GM15510 (cell line): ENCODE data around the gene CNTN1.

Experiments used
- POLR2A ChIP-seq: IDR thresholded peaks from 3 replicates; pipeline ENCODE4 v1.6.1; 2011; ENCODE audit warnings: borderline replicate concordance; ENCODE audit not compliant: insufficient read length; ENCODE audit errors: extremely low read depth

CNTN1 gene

DNA sequence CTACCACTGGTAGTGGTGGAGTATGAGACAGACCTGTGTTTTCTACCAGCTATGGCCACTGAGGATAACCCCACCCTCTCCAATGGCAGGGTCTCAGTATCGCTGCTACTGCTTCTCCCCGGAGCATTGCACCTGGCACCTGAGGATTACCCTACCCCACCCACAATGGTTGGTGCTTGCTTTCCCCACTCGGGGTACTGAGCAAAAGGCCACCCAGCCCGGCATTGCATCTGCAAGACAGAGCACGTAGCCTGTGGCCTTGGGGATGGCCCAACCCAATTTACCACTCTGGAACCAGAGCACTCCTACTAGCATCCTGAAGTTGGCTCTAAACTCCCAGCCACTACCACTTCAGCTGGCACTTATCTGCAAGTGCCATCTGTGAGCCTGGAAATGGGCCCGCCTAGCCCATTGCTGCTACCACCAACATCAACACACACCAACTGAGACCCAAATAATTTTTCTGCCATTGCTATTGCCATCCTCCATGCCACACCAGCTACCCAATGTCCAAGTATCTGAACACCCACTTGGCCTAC is 145.7 kb downstream of the CNTN1 start:
- no peak for TF ChIP-seq POLR2A

DNA sequence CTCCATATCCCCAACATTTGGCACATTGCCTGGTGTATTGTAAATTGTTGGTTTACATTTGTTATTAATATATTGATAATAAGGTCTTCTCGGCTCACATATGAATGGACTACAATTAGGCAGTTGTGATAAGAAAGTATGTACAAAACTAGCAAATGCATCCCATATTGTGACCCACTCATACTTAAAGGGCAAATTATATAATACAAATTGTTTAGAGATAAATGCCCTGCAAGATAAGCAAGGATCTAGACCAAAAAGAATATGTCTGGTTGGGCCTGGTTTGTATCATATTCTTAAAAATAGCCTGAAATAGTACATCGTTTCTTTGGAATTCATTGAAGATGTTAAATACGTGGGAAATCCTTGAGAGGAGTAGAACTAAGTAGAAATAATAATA is 151.3 kb downstream of the CNTN1 start:
- no peak for TF ChIP-seq POLR2A

DNA sequence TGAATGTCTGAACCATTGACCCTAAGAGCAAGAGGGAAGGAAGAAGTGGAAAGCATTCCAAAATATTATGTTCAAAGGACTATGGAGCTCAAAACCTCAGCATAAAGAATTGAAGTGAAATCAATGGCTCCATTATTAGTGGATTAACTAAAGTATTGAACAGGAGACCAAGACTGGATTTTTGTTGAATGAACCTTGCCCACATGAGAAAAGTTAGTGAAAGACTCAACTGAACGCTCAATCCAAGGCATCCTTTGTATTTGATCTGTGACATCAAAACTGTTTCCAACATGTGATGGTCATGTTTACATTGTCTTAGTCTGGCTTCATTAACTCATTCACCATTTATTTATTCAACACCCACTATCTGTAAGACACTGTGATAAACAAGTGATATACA is 161.0 kb downstream of the CNTN1 start:
- TF ChIP-seq POLR2A: no peak

DNA sequence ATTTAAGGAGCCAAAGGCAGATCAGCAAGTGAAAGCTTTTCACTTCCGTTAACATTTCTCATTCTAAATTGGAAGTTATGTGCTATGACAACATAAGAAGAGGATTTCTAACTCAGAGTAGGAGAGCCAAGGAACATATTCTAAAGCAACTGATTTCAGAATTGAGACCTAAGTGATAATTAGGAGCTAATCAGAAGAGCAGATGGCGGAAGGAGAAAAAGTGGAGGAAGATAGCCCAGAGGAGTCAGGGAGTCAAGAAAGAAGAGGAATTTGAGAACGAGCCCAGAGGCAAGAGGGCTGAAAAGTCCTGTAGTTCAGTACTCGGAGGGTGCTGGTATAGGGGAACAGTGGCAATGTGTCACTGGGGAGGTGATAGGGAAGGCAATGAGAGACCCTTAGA is 162.4 kb downstream of the CNTN1 start:
- TF ChIP-seq POLR2A: no peak

DNA sequence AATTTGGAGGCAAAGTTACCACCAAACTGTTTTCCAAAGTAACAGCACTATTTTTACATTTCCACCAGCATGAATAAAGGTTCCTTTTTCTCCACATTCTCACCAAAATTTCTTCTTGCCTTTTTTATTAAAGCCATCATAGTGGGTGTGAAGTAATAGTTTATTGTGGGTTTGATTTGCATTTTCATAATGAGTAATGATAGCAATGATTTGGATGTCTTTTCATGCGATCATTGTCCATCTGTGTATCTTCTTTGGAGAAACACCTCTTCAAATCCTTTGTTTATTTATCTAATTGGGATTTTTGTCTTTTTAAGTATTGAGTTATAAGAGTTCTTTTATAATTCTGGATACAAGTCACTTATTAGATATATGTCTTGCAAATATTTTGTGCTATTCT is 172.7 kb downstream of the CNTN1 start:
- no peak for TF ChIP-seq POLR2A

DNA sequence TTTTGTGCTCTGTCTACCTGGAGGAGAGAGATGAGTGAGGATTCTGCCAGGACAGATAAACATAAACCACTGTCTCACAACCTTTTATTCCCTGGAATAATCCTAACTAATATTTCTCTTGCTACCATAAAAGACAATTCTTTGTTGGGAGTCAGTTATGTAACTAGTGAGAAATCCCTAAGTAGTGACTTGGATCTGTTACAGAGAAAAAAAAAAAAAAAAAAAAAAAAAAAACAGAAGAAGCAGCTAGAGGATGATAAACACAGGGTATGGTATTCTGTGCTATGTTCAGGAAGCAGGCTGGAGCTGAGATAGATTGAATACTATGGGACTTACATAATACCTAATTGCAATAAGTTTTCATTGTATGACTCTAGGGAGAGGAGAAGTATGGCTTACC is 178.7 kb downstream of the CNTN1 start:
- no peak for TF ChIP-seq POLR2A

DNA sequence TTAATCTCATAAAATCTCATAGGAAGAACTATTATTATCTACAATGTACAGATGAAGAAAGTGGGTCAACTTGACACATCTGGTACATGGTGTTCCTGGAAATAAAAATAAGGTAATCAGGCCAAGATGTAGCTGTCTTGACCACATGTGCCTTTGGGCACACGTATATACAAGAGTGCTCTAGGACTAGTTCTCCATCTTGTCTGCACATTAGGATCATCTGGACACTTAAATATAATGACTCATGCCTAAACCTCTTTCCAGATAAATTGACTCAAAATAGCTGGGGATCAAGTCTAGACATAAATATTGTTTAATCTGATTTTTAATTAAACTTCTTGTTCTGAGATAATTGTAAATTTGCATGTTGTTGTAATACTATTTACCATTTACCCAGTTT is 182.6 kb downstream of the CNTN1 start:
- no peak for TF ChIP-seq POLR2A

DNA sequence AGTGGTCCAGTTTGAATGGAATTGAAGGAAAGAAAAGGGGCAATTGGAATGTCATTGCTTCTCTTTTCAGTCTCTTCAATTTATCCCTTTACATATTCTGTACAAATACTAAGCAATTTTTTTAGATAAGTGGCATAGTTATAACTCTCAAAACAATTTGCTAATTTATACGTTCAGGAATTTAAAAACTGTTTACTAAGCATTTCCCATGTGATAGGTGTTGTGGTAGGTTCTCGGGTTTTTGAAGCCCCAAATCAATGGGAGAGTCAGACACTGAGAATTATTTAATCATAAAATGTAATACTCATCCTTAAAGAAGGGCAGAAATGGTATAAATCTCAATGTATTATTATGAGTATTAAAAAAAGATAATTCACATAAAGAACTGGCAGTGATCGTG is 197.1 kb downstream of the CNTN1 start:
- TF ChIP-seq POLR2A: no peak

DNA sequence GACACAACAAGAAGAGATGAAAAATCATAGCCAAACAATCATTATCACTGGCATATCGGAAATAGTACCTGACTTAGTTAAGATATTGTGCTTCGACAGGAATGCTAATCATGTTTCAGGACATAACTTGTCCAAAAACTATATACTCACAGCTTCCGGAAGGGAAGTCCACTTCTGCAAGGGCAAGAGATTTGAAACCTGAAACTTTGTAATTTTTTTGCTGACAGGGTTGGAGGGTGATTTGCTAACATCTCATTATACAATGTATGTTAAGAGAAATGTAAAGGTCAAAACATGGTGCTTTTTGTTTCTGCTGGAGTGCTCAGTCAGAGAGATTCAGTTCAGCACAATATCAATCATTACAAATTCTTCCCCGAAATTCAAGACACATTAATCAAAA is 200.3 kb downstream of the CNTN1 start:
- no peak for TF ChIP-seq POLR2A

DNA sequence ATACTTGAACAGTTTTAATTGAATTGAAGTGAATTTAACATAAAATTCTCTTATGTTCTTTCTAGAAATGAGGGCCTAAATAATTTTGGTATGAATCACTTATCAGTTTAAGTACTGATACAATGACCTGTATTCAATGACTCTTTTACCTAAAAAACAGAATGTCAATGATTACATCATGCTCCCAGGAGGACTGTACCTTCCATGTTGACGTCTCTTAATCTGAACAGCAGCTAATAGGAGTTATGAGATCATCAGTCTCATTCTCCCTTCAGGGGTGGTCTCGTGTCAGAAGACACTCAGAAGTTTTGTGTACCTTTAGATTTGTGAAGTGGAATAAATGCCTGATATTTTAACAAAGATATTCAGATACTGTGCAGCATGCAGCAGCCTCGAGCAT is 206.3 kb downstream of the CNTN1 start:
- TF ChIP-seq POLR2A: no peak

DNA sequence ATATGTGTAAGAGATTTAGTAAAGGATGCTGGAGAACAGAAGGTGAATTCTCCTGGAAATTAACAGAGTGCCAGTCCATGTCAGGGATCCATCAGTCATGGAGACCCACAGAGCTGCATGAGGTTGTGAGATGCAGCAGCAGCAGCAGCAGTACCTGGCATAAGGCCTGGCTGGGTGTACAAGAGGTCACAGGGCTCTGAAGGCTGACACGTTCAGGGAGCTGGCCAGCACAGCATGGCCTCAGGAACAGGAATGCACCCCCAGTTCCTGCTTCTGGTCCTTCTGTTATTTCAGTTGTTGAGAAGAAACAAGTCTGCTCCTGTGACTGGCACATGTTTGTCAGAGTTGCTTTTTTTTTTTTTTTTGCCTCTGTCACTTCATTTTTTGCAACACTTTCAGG is 210.8 kb downstream of the CNTN1 start:
- TF ChIP-seq POLR2A: no peak

DNA sequence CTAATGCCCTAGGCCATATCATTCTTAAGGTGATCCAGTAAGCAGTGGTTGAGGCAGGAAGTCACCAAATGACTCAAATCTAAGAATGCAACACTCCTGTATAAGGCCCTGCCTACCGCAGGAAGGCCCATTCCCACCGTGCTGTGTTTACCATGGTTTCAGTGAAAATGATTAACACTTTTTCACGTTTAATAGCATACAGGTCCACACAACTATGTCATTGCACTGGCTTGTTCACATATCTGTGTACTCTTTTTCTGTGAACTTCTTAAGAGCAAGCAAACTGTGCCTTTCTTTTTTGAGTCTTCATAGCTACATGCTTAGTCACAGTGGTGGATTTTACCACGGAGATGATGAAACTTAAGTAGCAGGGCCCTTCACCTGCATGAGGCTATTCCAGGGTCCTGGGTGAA is 214.9 kb downstream of the CNTN1 start:
- no peak for TF ChIP-seq POLR2A

DNA sequence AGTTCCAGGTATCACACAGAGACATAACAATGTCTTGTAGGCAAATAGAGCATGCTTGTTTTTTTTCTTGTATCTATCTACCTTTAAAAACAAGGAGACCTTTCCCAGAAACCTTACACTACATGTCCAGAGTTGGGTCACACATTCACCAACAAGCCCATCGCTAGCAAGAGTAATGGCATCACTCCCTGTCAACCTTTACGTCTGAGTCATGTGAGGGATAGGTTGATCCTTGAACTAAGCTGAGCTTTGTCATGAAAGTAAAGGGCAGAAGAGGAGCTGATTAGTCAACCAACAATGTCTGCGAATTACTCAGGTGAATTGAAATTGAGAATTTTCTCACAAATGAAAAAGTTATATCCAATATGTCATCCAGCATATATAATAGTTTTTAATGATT is 219.4 kb downstream of the CNTN1 start:
- no peak for TF ChIP-seq POLR2A

DNA sequence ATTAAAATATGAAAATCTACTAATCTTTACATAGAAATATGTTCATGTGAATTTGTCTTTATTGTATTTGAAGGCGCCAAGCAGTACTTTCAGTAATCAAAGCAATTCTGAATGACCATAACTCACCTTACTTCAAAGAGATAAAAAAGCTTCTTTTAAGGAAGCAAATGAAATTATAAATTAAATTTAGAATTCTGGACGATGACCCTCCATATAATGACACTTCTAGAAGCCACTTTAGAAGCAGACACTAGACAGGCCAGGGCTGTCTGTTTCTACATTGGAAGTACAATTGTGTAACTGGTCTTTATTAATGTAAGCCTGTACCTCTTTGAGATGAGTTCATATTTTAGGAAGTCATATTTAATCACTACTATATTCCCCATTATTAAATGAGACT is 222.9 kb downstream of the CNTN1 start:
- no peak for TF ChIP-seq POLR2A

DNA sequence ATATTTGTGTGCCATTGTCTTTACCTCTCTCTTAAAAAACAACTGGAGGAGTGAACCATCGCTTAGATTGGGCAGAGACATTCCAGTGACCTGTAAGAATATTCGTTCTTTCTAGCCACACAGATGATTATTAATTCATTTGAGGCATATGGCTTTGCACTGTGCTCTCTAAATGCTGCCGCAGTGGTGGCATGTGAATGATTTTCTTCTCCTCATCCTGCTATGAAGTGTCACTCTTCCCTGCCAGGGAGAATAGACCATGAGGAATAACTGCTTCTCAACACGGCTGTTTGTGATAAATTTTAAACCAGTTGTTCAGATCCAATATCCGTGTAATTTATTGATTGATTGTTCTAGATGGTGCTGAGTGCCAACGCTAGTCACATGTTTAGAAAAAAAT is 225.3 kb downstream of the CNTN1 start:
- TF ChIP-seq POLR2A: no peak

DNA sequence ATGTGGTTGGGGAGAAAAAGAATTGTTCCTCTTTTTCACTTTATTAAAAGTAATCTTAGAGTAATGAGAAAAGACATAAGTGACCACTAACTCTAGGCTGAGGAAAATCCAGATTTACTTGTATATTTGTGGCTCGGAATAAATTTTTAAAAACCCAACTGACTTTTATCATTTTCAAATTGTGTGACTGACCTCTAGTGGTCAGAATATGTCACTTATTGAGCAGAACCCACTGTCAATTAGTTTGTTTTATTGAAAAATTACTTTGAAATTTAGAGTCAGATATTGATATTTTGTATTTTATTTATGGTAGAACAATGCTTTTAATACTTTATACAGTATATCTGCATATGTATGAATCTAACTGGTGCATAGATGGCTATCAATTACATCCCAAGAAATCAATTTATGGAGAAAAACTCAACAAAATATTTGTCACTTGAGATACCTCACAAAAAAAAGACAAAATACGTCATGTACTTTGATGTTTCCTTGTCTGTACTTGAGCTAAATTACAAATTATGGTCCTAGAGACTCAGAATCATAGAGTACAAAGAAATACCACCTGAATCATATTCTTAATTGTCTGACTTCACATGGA is 229.4 kb downstream of the CNTN1 start:
- no peak for TF ChIP-seq POLR2A

DNA sequence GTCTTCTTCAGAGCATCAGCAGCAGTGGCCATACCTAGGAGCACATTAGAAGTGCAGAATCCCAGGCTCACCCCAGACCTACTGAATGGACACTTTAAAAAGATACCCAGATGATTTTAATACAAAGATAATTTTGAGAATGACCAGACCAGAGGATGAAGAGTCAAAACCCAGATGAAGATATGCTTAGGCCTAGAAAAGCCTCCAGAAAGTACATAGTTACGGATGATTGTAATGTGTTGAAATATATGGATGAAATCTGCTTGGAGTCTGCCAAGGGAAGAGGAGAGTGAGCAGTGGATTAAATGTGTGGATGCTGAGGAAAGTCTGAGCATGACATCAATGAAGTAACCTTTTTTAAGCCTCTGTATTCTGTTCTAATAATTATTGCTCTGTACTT is 245.7 kb downstream of the CNTN1 start:
- TF ChIP-seq POLR2A: no peak

DNA sequence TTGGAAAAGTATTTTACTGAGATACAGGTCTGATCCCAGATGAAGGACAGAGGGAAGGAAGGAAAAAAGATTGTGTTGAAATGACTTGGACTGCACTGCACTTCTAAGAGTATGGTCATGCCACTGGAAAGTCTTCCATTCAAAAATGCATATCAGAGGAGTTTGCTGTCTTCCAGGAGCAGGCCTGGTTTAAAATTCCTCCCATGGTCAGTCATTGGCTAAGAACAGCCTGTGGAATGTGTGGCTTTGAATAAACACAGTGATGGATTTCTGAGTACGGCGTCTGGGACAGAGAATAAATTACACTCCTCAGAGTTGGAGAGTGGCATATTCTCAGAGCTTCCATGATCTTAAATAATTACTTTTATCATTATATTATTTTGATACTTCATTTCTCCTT is 250.1 kb downstream of the CNTN1 start:
- no peak for TF ChIP-seq POLR2A

DNA sequence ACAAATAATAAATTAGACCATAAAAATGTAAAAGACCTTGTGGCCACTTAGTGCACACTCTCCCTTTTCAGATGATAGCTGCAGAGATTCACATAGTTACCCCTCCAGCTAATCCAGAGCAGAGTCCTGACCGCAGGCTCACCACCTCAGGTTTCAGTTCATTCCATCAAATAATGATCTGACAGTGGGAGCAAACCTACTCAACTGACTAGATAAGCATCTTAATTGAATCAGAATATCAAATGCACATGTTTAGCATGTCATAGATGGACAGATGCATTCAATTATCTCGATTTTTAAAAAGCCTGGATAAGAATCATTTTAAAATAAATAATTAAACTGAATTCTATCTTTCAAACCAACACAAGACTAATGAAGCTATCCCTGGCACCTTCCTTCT is 253.5 kb downstream of the CNTN1 start:
- TF ChIP-seq POLR2A: no peak
